ENCODE results near the gene BCAS2.

BCAS2 gene

GRCh38 chr1:114535401-114535800, 46.0 kb downstream of the BCAS2 start:
- DNase-seq (ENCODE audit: low read depth): no peak
- TF ChIP-seq, protein P1, sequence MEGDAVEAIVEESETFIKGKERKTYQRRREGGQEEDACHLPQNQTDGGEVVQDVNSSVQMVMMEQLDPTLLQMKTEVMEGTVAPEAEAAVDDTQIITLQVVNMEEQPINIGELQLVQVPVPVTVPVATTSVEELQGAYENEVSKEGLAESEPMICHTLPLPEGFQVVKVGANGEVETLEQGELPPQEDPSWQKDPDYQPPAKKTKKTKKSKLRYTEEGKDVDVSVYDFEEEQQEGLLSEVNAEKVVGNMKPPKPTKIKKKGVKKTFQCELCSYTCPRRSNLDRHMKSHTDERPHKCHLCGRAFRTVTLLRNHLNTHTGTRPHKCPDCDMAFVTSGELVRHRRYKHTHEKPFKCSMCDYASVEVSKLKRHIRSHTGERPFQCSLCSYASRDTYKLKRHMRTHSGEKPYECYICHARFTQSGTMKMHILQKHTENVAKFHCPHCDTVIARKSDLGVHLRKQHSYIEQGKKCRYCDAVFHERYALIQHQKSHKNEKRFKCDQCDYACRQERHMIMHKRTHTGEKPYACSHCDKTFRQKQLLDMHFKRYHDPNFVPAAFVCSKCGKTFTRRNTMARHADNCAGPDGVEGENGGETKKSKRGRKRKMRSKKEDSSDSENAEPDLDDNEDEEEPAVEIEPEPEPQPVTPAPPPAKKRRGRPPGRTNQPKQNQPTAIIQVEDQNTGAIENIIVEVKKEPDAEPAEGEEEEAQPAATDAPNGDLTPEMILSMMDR (IDR thresholded peaks at IDR 0.05; ENCODE audit: low read length, missing control alignments): no peak
- no peak overlapping the region for H3K4me3 ChIP-seq (replicated peaks; ENCODE audit: low read depth, low read length)

DNA sequence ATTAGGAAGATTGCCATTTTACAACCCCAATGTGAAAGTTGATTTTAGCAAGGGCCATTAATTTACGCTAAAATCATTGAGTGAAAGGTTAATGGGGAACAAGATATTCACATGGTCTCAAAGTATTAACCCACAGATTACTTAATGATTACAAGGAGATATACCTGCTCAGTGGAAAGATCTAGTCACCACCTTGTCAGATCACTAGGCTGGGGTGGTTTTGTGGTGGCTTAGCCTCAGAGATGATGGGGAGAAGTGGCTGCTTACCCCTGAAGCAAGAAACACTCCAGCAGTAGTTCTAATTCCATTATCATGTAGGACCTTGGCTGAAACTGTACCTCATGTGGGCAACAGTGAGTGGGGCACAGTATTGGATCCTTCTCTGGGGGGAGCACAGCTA, 50.3 kb downstream of the BCAS2 start:
- no peak overlapping the region for H3K4me3 ChIP-seq (replicated peaks; ENCODE audit: low read depth, low read length)
- no peak for DNase-seq (ENCODE audit: low read depth)
- TF ChIP-seq, protein P1 (IDR thresholded peaks at IDR 0.05; ENCODE audit: low read length, missing control alignments): no peak

DNA sequence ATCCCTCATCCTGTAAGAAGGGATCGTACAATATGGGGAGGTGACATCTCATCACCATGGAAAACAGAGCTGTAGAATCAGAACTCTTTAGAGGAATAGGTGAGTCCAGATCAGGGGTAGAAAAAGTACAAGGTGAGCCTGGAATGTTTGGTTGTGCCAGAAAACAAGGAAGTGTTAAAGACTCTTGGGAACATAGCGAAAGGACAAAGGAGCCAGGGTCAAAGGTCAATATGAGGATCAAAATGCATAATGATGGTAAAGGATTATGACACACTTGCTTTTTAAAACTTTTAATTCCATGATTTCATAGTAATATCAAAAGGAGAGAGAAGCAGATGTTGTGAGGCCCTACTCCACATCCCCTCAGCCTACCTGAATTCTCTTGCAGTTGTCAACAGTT, 51.2 kb downstream of the BCAS2 start:
- no peak overlapping the region for H3K4me3 ChIP-seq (replicated peaks; ENCODE audit: low read depth, low read length)
- TF ChIP-seq, protein P1 (IDR thresholded peaks at IDR 0.05; ENCODE audit: low read length, missing control alignments): no peak
- no peak for DNase-seq (ENCODE audit: low read depth)

GRCh38 chr1:114524944-114525343, 56.5 kb downstream of the BCAS2 start:
- no peak for DNase-seq (ENCODE audit: low read depth)
- no peak overlapping the region for H3K4me3 ChIP-seq (replicated peaks; ENCODE audit: low read depth, low read length)
- TF ChIP-seq, protein P1 (IDR thresholded peaks at IDR 0.05; ENCODE audit: low read length, missing control alignments): no peak

GRCh38 chr1:114522264-114522575, 59.2 kb downstream of the BCAS2 start:
- H3K4me3 ChIP-seq (replicated peaks; ENCODE audit: low read depth, low read length): no peak overlapping the region
- TF ChIP-seq, protein P1 (IDR thresholded peaks at IDR 0.05; ENCODE audit: low read length, missing control alignments): no peak
- DNase-seq (ENCODE audit: low read depth): no peak

DNA sequence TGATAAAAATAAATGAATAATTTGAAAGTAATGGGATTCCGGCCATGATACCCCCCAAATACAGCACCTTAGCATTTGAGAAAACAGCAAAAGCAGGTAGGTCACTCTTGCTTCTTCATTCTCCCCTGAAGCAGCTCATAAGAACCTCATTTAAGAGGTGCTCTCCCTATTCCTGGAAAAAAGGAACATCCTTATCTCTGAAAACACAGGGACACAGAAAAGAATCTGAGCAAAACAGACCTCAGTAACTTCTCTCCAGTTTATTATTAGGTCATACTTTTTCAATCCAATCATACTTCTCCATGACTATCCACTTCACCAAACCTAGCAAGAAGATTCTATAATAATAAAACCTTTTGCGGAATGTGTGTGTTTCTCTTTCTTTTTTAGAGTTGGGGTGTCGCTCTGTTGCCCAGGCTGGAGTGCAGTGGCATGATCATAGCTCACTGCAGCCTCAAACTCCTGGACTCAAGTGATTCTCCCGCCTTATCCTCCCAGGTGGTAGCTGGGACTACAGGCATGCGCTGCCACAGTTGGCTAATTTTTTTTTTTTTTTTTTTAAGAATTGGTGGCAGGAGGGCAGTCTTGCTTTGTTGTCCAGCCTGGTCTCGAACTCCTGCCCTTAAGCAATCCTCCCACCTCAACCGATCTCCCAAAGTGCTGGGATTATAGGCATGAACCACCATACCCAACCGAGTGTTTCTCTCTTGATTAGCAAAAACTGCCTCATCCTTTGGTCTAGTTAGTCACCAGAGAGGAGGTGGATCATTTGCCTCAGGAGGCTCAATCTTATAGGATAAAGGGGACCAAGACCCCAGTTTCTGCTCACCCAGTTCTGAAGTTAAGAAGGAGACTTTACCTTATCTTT, 59.8 kb downstream of the BCAS2 start:
- DNase-seq (ENCODE audit: low read depth): no peak
- TF ChIP-seq, protein P1 (IDR thresholded peaks at IDR 0.05; ENCODE audit: low read length, missing control alignments): no peak
- H3K4me3 ChIP-seq (replicated peaks; ENCODE audit: low read depth, low read length): no peak overlapping the region

Measured in fibroblast of pulmonary artery (primary cell).